Measurements from ENCODE around the gene KLB. TPM values are rescaled to one million over a fixed set of nuclear protein-coding genes. Genes with fewer than 3 reads are reported as not detected.

KLB gene
- total and polyA plus RNA-seq, 2 experiments from 2014 or later: 0.03 to 0.19 TPM

- Mint-ChIP-seq H3K4me1 (peaks cover 35% of the 10 kb centered on the region; the same call in 2 of the 3 replicates), H3K27me3 (ENCODE audit: insufficient read depth, low read depth, poor library complexity) (peaks cover 5% of the 10 kb centered on the region), H3K27ac (0 out of 2 replicates have a peak overlapping the region, but pooled peaks have one; percentile 24), H3K36me3 (ENCODE audit: low read depth) (peaks cover 77% of the 10 kb centered on the region), H3K4me3 (no peak overlapping the region; the same call in 2 of the 3 replicates), H3K9me3 (no peaks in the 10 kb centered on the region)
- no peak overlapping the region for H2AFZ ChIP-seq
- peaks cover 33% of the 10 kb centered on the region for H3K79me2 ChIP-seq (replicated peaks; ENCODE audit: insufficient read depth)
- DNase-seq (ENCODE audit: low spot score): no peak
- no peak overlapping the region for H3K4me3 ChIP-seq
- peaks cover 68% of the 10 kb centered on the region for H3K36me3 ChIP-seq (ENCODE audit: insufficient read depth)
- no peaks in the 10 kb centered on the region for H3K9me2 ChIP-seq (ENCODE audit: insufficient read depth)
- H3K27ac ChIP-seq (ENCODE audit: low read depth): peak overlapping the region; percentile 35; the same call in 1 of the 2 replicates
- peaks cover 40% of the 10 kb centered on the region for H4K20me1 ChIP-seq (replicated peaks; ENCODE audit: insufficient read depth)
- no peak for ATAC-seq
- peaks cover 79% of the 10 kb centered on the region for H3F3A ChIP-seq (replicated peaks; ENCODE audit: low read depth)
- TF ChIP-seq ETS1 (IDR thresholded peaks at IDR 0.05) (no peak), ZNF331 (CRISPR knock-in tag; IDR thresholded peaks at IDR 0.05; ENCODE audit: low read depth) (no peak), REST (IDR thresholded peaks at IDR 0.05; ENCODE audit: unreplicated experiment) (no peak), JUNB (IDR thresholded peaks at IDR 0.05; ENCODE audit: unreplicated experiment) (no peak), CTCF (conservative IDR thresholded peaks at IDR 0.05; ENCODE audit: low read depth in 2 of 2) (no peak), CREB1 (CRISPR knock-in tag; IDR thresholded peaks at IDR 0.05; ENCODE audit: low read depth) (no peak), STAT1 (IDR thresholded peaks at IDR 0.05; ENCODE audit: unreplicated experiment) (no peak), EZH2 (IDR thresholded peaks at IDR 0.05; ENCODE audit: low read depth, unreplicated experiment) (no peak), ZNF114 (CRISPR knock-in tag; IDR thresholded peaks at IDR 0.05) (no peak), NANOG (IDR thresholded peaks at IDR 0.05; ENCODE audit: borderline replicate concordance) (no peak), POLR2AphosphoS5 (IDR thresholded peaks at IDR 0.05; ENCODE audit: low read depth) (no peak), ZNF462 (CRISPR knock-in tag; IDR thresholded peaks at IDR 0.05) (no peak), EZH2phosphoT487 (IDR thresholded peaks at IDR 0.05; ENCODE audit: unreplicated experiment) (no peak)
- H3K27me3 ChIP-seq (ENCODE audit: insufficient read depth): no peaks in the 10 kb centered on the region
- H3K4me2 ChIP-seq: no peak overlapping the region
- peaks cover 21% of the 10 kb centered on the region for H3K4me1 ChIP-seq (ENCODE audit: insufficient read depth)
Measured at GRCh38 chr4:39452860-39453587, 46.3 kb downstream of the KLB start.
